Activated T-helper 1 cell treated with anti-CD3 and anti-CD28 coated beads, Interleukin-2, amount 50 U/mL, for 16 hours (primary cell): Measurements from ENCODE around the gene PCK2.
"Not testable (repeated sequence)": the region's sequence is repeated elsewhere in the genome, so short reads cannot be mapped to it uniquely, and the experiment has no call there.

Experiments used
- DNase-seq, 2 donors: peaks; one replicate each; pipeline ENCODE4 v3.0.0-alpha.2; 2020; ENCODE audit warnings: low read depth in 1 of 2, low spot score in 1 of 2

PCK2 gene

GRCh38 chr14:24093901-24094840 lies at the start of gene PCK2:
TSS of gene PCK2 (plus strand) at chr14:24094311. CDS start at chr14:24094406, 95 bp downstream.
- peak; percentile 42 to 82 for DNase-seq

- not testable (repeated sequence) for DNase-seq
Observed at GRCh38 chr14:24049002-24049401, 45.1 kb upstream of the PCK2 start.

- not testable (repeated sequence) for DNase-seq
Observed at GRCh38 chr14:24050753-24051152, 43.4 kb upstream of the PCK2 start.

- DNase-seq, result no peak
Observed at GRCh38 chr14:24051176-24051788, 42.8 kb upstream of the PCK2 start.

GRCh38 chr14:24051789-24052655 lies 42.1 kb upstream of the PCK2 start, which contains the start of gene CARMIL3:
TSS of gene CARMIL3 (plus strand) at chr14:24052009. CDS start at chr14:24052154, 145 bp downstream.
- peak in 1 of 2 donors; percentile 39 for DNase-seq

- DNase-seq, result peak in 1 of 2 donors; percentile 47
Observed at GRCh38 chr14:24052656-24053547, 41.2 kb upstream of the PCK2 start.

GRCh38 chr14:24053548-24054323 lies 40.4 kb upstream of the PCK2 start:
- DNase-seq, result no peak

GRCh38 chr14:24054324-24054641 lies 39.8 kb upstream of the PCK2 start:
- no peak for DNase-seq

- DNase-seq, result no peak
Observed at GRCh38 chr14:24054646-24055045, 39.5 kb upstream of the PCK2 start.

- no peak for DNase-seq
Observed at GRCh38 chr14:24055971-24056799, 37.9 kb upstream of the PCK2 start.

- no peak for DNase-seq
Observed at GRCh38 chr14:24056800-24057184, 37.3 kb upstream of the PCK2 start.

- no peak for DNase-seq
Observed at GRCh38 chr14:24057271-24057670, 36.8 kb upstream of the PCK2 start.

- no peak for DNase-seq
Observed at GRCh38 chr14:24057867-24058259, 36.2 kb upstream of the PCK2 start.

GRCh38 chr14:24058260-24058950 lies 35.7 kb upstream of the PCK2 start:
- no peak for DNase-seq

- no peak for DNase-seq
Observed at GRCh38 chr14:24058951-24059475, 35.1 kb upstream of the PCK2 start.

- no peak for DNase-seq
Observed at GRCh38 chr14:24059841-24060388, 34.2 kb upstream of the PCK2 start.

- DNase-seq, result no peak
Observed at GRCh38 chr14:24060443-24060842, 33.7 kb upstream of the PCK2 start.
